HepG2 (cell line): Measurements from ENCODE around the gene C2orf76. TPM values are rescaled to one million over a fixed set of nuclear protein-coding genes. Genes with fewer than 3 reads are reported as not detected.

ENCODE experiments used
- ATAC-seq: fragments of 200-7000 bp; cut with Tn5 transposase; 3 replicates; pipeline ENCODE4 v1.9.1; 2020; ENCODE audit warnings: mild to moderate bottlenecking, moderate library complexity
- BruUV-seq: library from RNA; stranded (reverse); fragments of 400-500 nt; replicated peaks from 2 replicates; lab custom pipeline; 2021; lab: Mats Ljungman, UMichigan
- CTCF ChIA-PET: fragments of 300-600 bp; formaldehyde crosslinking; extraction: SDS; loops from one replicate; lab custom pipeline; 2021; ENCODE audit warnings: low total read pairs, inconsistent platforms, low intra/inter-chr PET ratio; lab: Yijun Ruan, JAX
- POLR2A ChIA-PET: fragments of 350-600 bp; sonication (Branson Sonifier 250); formaldehyde crosslinking; loops from one replicate; lab custom pipeline; 2020; ENCODE audit warnings: antibody characterized with exemption, inconsistent platforms; lab: Yijun Ruan, JAX
- DNase-seq: peaks from one replicate; pipeline ENCODE4 v3.0.0-alpha.2; 2015; ENCODE audit warnings: low spot score
- FAIRE-seq: peaks from 3 replicates; lab custom pipeline; 2011; peaks lifted over from hg19 to GRCh38; lab: Jason Lieb, UNC
- H2AFZ ChIP-seq: one replicate; pipeline ENCODE4 v1.6.1; 2011; ENCODE audit warnings: low read length, inconsistent platforms
- H3K27ac ChIP-seq: fragments of 300-600 bp; 3 replicates; pipeline ENCODE4 v1.8.0; 2011; ENCODE audit warnings: mixed run types, mild to moderate bottlenecking, mixed read lengths, low read length, inconsistent platforms; ENCODE audit not compliant: insufficient read depth; ENCODE audit errors: extremely low read length
- H3K27me3 ChIP-seq, 2 experiments: fragments of 200-600 bp in 1 of 2; 2 replicates in 1 of 2; 3 replicates in 1 of 2; pipeline versions ENCODE4 v1.6.0 to v1.8.0; 2011; ENCODE audit warnings: low read length in 2 of 2, mild to moderate bottlenecking in 2 of 2, moderate library complexity in 2 of 2, inconsistent platforms in 1 of 2; ENCODE audit not compliant: insufficient read depth in 2 of 2, control insufficient read depth in 1 of 2
- H3K36me3 ChIP-seq, 2 experiments: fragments of 200-600 bp in 1 of 2; replicated peaks in 1 of 2; 2 replicates in 1 of 2; 3 replicates in 1 of 2; pipeline versions ENCODE4 v1.5.1 to v1.8.0; 2011; ENCODE audit warnings: low read length in 2 of 2, inconsistent platforms in 1 of 2; ENCODE audit not compliant: insufficient read depth in 2 of 2, control insufficient read depth in 1 of 2
- H3K4me1 ChIP-seq: 2 replicates; pipeline ENCODE4 v1.5.1; 2012; ENCODE audit warnings: low read length, inconsistent platforms; ENCODE audit not compliant: insufficient read depth
- H3K4me2 ChIP-seq: 2 replicates; pipeline ENCODE4 v1.6.0; 2011; ENCODE audit warnings: low read depth, low read length, inconsistent platforms
- H3K4me3 ChIP-seq, 3 experiments: fragments of 200-600 bp in 1 of 3; sonication (generic), shearing (Covaris generic) in 1 of 3; replicated peaks in 1 of 3; 2 replicates each; pipeline ENCODE4 v1.5.1; 2011 to 2016; ENCODE audit warnings: low read length in 3 of 3, inconsistent platforms in 2 of 3, low read depth in 2 of 3, mild to moderate bottlenecking in 2 of 3, control low read depth in 1 of 3, mixed read lengths in 1 of 3; ENCODE audit not compliant: insufficient read depth in 1 of 3
- H3K79me2 ChIP-seq: one replicate; pipeline ENCODE4 v1.6.1; 2011; ENCODE audit warnings: low read length, inconsistent platforms; ENCODE audit not compliant: insufficient read depth
- H3K9ac ChIP-seq: 2 replicates; pipeline ENCODE4 v1.6.0; 2011; ENCODE audit warnings: mild to moderate bottlenecking, low read depth, low read length, inconsistent platforms; ENCODE audit not compliant: insufficient read depth
- H3K9me3 ChIP-seq: 2 replicates; pipeline ENCODE4 v1.5.1; 2012; ENCODE audit warnings: mild to moderate bottlenecking, low read length
- H4K20me1 ChIP-seq: 2 replicates; pipeline ENCODE4 v1.6.0; 2011; ENCODE audit warnings: inconsistent platforms, mild to moderate bottlenecking, low read length, moderate library complexity; ENCODE audit not compliant: insufficient read depth
- DRAP1 ChIP-seq: IDR thresholded peaks from 2 replicates; pipeline ENCODE4 v1.6.1; 2016; ENCODE audit warnings: missing genetic modification reagents, missing compliant biosample characterization
- MIER3 ChIP-seq: IDR thresholded peaks from 2 replicates; pipeline ENCODE4 v1.6.1; 2016; ENCODE audit warnings: missing compliant biosample characterization, borderline replicate concordance
- NFAT5 ChIP-seq: sonication (generic); formaldehyde crosslinking; IDR thresholded peaks from 2 replicates; pipeline ENCODE4 v1.4.0; 2020; ENCODE audit warnings: missing genetic modification reagents
- NFRKB ChIP-seq: fragments of 450-650 bp; IDR thresholded peaks from 2 replicates; pipeline ENCODE4 v1.6.1; 2017
- PHF21A ChIP-seq: sonication (generic); formaldehyde crosslinking; IDR thresholded peaks from 2 replicates; pipeline ENCODE4 v1.5.0; 2020; ENCODE audit warnings: mild to moderate bottlenecking, missing genetic modification reagents
- SMAD9 ChIP-seq: sonication (generic); formaldehyde crosslinking; IDR thresholded peaks from 2 replicates; pipeline ENCODE4 v1.5.1; 2020; ENCODE audit warnings: mild to moderate bottlenecking, missing genetic modification reagents
- SUZ12 ChIP-seq: fragments of 150-350 bp; IDR thresholded peaks from 2 replicates; pipeline ENCODE4 v1.6.1; 2014; ENCODE audit warnings: low read depth, low read length
- TGIF2 ChIP-seq: IDR thresholded peaks from 2 replicates; pipeline ENCODE4 v1.6.1; 2016; ENCODE audit warnings: control low read depth, missing compliant biosample characterization
- ZC3H13 ChIP-seq: sonication (generic); formaldehyde crosslinking; IDR thresholded peaks from 2 replicates; pipeline ENCODE4 v1.8.1; 2023; ENCODE audit warnings: mild to moderate bottlenecking, missing genetic modification reagents, moderate library complexity
- ZNF18 ChIP-seq: sonication (generic); formaldehyde crosslinking; IDR thresholded peaks from 2 replicates; pipeline ENCODE4 v1.8.0; 2022; ENCODE audit warnings: mild to moderate bottlenecking, missing genetic modification reagents; ENCODE audit not compliant: insufficient replicate concordance
- ZNF382 ChIP-seq: sonication (generic); formaldehyde crosslinking; IDR thresholded peaks from 2 replicates; pipeline ENCODE4 v1.5.0; 2020; ENCODE audit warnings: missing genetic modification reagents, mild to moderate bottlenecking, borderline replicate concordance
- ZNF547 ChIP-seq: sonication (generic); formaldehyde crosslinking; IDR thresholded peaks from 2 replicates; pipeline ENCODE4 v1.5.1; 2020; ENCODE audit warnings: mild to moderate bottlenecking, missing genetic modification reagents
- ZNF761 ChIP-seq: sonication (generic); formaldehyde crosslinking; conservative IDR thresholded peaks from 2 replicates; pipeline ENCODE4 v1.4.0; 2020; ENCODE audit warnings: mild to moderate bottlenecking, missing genetic modification reagents
- WGBS: methylation state at CpG from one replicate; pipeline ENCODE4 v1.1.6; 2017; ENCODE audit warnings: low lambda C conversion rate; 5-methylcytosine and 5-hydroxymethylcytosine counted together
- in situ Hi-C: cut with HindIII; loops from 2 replicates; pipeline ENCODE4 v1.10.0; 2017; ENCODE audit warnings: low pct_unique_long_range_greater_than_20kb; ENCODE audit not compliant: extremely low pct_ligation_motif_present
- intact Hi-C: fragments of 100-400 bp; cut with micrococcal nuclease; formaldehyde crosslinking; loops from one replicate; pipeline ENCODE4 v1.10.0; 2022; ENCODE audit not compliant: unreplicated experiment
- polyA plus RNA-seq, 8 experiments: library from polyadenylated mRNA; depleted of rRNA in 3 of 8; stranded (reverse) in 7 of 8; unstranded in 1 of 8; fragments of >200 nt; fragmentation: Illumina TruSeq in 4 of 8; extraction: Trizol in 4 of 8; gene quantifications; 2 replicates each; pipeline versions ENCODE4 v1.2.1 to v1.2.3, GENCODE V29; 2011 to 2016; ENCODE audit warnings: low read depth in 4 of 8, missing spikeins in 1 of 8, mixed read lengths in 1 of 8; ENCODE audit not compliant: insufficient read depth in 1 of 8
- total RNA-seq, 5 experiments: library from RNA; depleted of rRNA; stranded (reverse); fragments of >200 nt; fragmentation: Illumina TruSeq; extraction: Trizol; gene quantifications; 2 replicates each; pipeline ENCODE4 v1.2.3, GENCODE V29; 2016; ENCODE audit warnings: low read depth in 1 of 5
- TF ChIP-seq, protein P1 (sequence below): sonication (generic); formaldehyde crosslinking; IDR thresholded peaks from 2 replicates; pipeline ENCODE4 v1.5.1; 2020; ENCODE audit warnings: missing genetic modification reagents, mild to moderate bottlenecking, borderline replicate concordance

C2orf76 gene
- total and polyA plus RNA-seq, 2 of the 13 experiments (the other 11 are each of a cell fraction or from before 2014, with no cell fraction given): 7.7 to 8.5 TPM

GRCh38 chr2:119338826-119339561 is 27.6 kb downstream of the C2orf76 start:
- POLR2A ChIA-PET: no interaction called here
- Histone ChIP-seq H3K4me1 (no peaks in the 10 kb centered on the region), H3K4me2 (no peak overlapping the region), H3K27me3 (no peaks in the 10 kb centered on the region), H3K9ac (no peak overlapping the region), H4K20me1 (no peaks in the 10 kb centered on the region), H3K9me3 (no peaks in the 10 kb centered on the region), H3K36me3 (no peaks in the 10 kb centered on the region), H3K79me2 (no peaks in the 10 kb centered on the region), H3K27ac (no peak overlapping the region), H2AFZ (no peak overlapping the region), H3K4me3 (no peak overlapping the region)
- DNase-seq (no peak), FAIRE-seq (no peak), ATAC-seq (no peak)
- in situ Hi-C loops: no loop called here
- CTCF ChIA-PET: no interaction called here
- intact Hi-C loops: no loop called here
- no TSS peak for BruUV-seq
- 81% methylated on average over 6 of the region's 6 CpGs for WGBS
- TF ChIP-seq ZNF18 (CRISPR knock-in tag) (no peak), ZNF761 (CRISPR knock-in tag) (no peak), DRAP1 (no peak), PHF21A (CRISPR knock-in tag) (no peak), MIER3 (CRISPR knock-in tag) (no peak), SUZ12 (no peak), SMAD9 (CRISPR knock-in tag) (no peak), ZNF382 (CRISPR knock-in tag) (no peak), ZNF547 (CRISPR knock-in tag) (no peak), ZC3H13 (CRISPR knock-in tag) (no peak), TGIF2 (CRISPR knock-in tag) (no peak), NFRKB (no peak), NFAT5 (CRISPR knock-in tag) (no peak)
- TF ChIP-seq, protein P1, sequence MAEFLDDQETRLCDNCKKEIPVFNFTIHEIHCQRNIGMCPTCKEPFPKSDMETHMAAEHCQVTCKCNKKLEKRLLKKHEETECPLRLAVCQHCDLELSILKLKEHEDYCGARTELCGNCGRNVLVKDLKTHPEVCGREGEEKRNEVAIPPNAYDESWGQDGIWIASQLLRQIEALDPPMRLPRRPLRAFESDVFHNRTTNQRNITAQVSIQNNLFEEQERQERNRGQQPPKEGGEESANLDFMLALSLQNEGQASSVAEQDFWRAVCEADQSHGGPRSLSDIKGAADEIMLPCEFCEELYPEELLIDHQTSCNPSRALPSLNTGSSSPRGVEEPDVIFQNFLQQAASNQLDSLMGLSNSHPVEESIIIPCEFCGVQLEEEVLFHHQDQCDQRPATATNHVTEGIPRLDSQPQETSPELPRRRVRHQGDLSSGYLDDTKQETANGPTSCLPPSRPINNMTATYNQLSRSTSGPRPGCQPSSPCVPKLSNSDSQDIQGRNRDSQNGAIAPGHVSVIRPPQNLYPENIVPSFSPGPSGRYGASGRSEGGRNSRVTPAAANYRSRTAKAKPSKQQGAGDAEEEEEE (CRISPR knock-in tag): no peak
